Activated effector memory CD4-positive, alpha-beta T cell treated with anti-CD3 and anti-CD28 coated beads, Interleukin-2, amount 50 U/mL, for 16 hours (primary cell): ENCODE data around the gene CNEP1R1.

Experiments
- DNase-seq: peaks from one replicate; pipeline ENCODE4 v3.0.0-alpha.2; 2020

The CNEP1R1 gene

DNA sequence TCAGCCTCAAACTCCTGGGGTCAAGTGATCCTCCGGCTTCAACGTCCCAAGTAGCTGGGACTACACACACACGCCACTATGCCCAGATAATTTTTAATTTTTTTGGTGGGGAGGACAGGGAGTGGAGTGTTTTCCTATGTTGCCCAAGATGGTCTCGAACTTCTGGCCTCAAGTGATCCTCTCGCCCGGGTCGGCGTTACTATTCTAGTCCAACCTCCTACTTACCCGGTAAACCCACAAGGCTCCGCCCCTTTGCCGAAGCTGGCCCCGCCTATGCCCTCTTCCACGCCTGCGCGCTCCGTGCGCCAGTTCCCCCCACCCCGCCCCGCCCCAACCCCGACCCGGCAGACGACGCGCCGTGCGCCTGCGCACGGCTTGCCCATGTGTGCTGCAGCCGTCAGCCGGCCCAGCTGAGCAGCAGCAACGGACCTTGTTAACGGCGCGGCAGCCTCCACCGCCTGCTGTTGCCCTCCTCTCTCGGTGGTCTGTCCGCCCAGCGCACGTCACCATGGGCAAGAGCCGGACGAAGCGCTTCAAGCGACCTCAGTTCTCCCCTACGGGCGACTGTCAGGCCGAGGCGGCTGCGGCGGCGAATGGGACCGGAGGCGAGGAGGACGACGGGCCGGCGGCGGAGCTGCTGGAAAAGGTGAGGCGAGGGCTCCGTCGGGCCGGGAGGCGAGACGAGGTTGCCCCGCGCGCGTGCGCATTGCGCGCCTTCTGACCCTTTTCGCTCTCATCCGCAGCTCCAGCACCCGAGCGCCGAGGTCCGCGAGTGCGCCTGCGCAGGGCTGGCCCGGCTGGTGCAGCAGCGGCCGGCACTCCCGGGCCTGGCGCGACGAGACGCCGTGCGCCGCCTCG lies 40.8 kb downstream of the CNEP1R1 start, which contains the start of gene HEATR3:
Gene HEATR3 (plus strand): TSS at position 347 of the 858 bp plus-strand sequence. CDS start 162 bp downstream, at position 509.
- DNase-seq: peak; percentile 97

DNA sequence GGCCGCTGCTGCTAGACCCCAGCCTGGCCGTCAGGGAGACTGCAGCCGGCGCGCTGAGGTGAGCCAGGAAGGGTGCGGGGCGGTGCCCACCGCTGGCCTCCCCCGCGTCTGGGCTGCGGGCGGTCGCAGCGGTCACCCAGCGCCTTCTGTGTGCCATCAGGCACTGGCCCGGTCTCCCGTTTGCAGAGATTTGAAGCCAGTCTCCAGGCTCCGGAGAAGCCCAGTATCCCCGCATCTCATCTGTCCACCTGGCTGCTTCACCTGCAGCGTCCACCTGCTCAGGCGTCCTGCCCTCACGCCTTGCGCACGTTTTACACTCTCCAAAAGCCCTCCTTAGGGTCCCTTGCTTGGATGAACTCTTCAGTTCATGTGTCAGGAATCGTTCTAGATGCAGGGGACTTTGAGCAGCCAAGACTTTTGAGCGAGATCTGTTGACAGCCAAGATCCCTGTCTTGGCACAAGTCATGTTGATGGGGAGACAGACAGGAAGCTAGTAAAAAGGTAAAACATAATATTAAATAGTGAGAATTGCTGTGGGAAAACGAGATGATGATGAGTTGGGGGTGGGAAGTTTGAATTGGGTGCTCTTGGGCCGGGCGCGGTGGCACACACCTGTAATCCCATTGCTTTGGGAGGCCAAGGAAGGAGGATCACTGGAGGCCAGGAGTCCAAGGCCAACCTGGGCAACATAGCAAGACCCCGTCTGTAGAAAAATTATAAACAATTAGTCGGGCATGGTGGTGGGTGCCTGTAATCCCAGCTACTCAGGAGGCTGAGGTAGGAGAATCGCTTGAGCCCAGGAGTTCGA lies 41.7 kb downstream of the CNEP1R1 start:
- no peak for DNase-seq

DNA sequence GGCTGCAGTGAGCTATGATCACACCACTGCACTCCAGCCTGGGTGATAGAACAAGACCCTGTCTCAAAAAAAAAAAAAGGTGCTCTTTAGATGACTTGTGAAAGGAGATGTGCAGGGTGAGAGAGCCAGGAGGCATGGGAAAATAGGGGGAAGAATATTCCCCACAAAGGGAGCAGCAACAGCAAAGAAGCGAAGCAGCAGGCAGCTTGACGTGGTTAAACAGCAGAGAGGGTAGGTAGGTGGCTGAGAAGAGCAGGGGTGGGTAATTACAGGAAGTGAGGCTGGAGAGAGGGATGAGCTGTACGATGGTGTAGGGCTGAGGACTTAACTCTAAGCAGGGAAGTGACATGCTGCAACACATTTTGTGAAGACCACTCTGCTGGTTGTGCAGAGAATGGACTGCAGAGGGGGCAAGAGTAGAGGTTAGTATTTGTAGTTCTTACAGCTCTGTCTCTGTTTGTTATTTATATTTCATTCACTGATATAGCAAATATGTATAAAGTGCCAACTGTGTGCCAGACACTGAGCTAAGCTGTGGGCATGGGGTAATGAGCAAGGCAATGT lies 42.3 kb downstream of the CNEP1R1 start:
- no peak for DNase-seq

DNA sequence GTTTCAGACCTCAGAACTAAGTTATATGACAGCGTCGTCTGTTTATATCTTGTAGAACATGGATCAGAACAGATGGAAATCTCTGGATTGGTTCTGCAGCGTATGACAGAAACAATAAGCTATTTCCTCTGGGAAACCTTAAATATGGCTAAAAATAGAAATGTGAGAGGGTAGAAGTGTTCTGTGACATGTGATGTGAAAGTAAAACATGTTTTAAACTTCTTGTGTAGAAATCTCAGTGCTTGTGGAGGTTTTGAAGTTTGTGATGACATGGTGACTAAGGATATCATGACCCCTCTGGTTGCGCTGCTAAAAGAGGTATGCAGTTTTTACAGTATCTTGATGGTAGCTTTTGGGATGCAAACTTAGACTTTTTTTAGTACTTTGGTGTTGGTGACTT lies 43.5 kb downstream of the CNEP1R1 start:
- no peak for DNase-seq

DNA sequence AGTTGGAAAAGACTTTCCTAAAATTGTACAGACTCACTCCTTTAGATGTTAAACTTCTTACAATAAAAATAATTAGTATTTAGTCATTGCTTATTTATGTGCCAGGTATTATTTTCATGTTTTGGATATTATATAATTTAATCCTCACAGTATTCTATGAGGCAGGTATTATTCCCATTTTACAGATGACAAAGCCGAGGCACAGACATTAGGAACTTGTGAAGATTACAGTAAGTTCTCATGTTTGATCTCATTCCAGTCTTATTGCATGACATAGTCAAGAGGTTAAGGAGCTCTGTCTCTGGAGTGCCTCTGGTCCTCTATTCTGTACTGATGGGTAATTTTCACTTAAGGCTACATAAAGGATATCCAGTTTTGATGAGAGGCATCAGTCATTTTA lies 44.0 kb downstream of the CNEP1R1 start:
- DNase-seq: no peak

DNA sequence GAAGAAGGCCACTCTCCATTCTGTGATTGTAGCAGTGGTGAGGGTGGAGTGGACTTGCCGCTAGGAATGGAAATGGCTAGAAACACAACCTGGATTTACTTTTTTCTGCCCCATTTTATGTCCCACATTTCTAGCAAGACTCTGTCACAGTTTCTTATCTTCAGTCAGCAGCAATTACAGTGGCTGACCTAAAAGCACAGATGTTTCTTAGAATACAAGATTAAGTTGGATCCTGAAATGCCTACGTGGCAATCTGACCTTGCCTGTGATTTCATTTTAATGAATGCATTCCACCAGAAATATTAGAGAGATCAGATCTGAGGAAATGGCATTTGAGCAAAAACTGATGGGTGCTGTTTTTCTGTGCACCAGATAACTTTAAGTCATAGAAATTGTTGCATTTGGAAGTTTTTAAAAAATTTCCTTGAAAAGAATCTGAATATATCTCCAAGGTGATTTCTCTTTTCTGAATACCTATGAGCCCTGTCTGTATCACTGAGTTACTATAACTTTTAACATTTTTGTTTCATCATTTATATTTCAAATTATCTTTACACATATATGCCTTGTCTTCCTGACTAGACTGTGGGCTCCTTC lies 46.1 kb downstream of the CNEP1R1 start:
- no peak for DNase-seq

DNA sequence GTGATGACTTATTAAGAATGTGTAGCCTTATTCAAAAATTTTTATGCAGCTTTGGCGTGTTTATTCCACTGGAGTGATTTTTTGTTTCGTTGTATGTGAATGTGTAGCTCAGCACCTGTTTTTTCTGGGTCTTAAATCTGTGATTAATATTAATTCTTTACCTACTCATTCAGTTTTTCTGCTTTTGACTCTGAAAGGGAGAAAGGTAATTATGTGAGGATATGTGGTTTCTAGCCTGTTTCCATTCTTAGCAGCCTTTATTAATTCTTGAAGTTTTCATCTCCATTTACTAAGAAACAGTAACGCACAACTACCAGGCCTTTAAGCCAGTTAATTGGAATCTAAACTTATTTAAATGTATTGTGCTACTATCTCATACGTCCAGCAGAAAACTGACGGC lies 47.7 kb downstream of the CNEP1R1 start:
- no peak for DNase-seq

DNA sequence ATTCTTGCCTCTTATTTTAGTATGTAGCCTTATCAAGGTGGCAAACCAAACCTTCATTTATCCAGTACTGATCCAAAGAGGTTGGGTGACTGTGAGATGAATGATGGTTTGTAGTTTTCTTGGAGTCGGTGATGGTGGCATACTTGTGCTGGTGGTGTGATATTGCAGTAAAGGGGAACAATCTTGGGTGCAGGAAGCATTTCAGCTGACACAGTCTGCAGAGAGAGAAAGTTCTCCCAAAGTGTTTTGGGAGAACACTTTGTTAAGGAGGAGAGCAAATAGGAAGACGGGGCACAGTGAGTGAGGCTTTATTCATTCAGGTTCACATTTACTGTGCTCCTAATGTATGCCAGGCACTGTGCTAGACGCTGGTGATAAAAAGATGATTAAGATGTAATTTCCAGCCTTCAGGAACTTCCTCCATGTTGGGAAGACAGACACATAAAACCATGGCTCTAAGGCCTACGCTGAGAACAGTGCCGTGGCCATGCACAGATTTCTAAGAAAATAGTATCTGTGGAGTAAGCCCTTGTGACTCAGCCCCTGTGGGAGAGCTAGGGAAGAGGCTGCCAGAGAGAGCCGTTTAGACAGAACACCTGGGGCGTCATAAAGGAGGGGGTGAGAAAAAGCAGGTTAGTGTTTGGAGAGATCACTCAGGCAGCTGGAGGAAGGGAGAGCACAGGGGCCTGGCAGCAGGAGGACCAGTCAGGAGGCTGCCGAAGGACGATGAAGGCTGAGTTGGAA lies 54.5 kb downstream of the CNEP1R1 start:
- DNase-seq: no peak

DNA sequence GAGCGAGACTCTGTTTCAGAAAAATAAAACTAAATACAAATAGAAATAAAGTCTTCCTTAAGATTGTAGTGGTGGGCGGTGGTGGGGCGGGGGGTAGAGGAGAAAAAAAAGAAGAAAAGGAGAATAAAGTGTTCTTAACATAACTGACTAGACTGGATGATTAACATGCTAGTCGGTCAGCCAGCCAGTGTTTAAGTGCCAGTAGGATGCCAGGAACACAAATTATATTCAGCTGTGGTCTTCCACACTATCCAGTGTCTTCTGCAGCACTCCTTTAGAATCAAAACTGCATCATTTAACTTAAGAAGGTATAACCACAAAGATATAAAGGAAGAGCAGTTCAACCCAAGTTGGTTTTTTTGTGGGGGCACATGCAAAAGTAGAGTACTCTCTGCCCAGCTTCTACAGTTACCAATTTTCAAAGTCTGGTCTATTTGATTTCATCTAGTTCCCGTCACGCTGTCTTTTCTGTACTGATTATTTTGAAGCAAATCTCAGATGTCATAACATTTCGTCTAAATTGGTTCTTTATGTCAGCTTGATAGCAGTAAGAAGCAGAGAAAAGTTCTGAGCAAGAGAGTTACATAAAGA lies 56.5 kb downstream of the CNEP1R1 start:
- DNase-seq: no peak

DNA sequence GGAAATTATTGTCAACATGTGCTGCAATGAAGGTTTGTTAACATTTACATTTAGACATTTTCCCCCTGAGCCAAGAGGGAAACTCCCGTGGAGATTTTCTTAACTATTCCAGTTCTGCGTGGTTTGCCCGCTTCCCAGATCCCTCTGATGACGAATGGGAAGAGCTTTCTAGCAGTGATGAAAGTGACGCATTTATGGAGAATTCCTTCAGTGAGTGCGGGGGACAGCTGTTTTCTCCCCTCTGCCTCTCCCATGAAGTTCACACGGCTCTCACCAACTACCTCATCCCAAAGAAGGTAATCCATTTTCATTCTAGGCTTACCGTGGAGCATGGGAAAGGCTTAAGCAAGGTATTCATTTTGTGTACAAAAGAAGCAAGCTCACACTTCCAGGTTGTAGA lies 59.0 kb downstream of the CNEP1R1 start:
- no peak for DNase-seq

DNA sequence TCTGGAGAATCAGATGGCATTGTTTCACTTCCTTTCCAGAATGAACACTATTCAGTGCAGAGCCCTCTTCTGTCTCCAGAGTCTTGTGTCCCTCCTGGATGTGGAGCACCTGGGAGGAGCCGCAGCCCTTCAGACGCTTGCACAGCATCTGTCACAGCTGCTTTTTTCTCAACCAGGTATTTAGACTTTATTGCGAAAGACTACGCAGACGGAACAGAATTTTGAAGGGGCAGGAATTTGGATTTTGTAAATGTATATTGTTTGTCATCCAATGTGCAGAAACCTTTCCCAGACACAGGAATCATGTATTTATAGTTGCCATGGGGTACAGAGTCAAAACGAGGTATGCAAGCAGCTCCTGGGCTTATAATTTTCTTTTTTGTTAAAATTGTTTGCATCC lies 61.2 kb downstream of the CNEP1R1 start:
- no peak for DNase-seq
